OCI-LY7 (cell line): ENCODE data around the gene TMEM135. TPM values are rescaled to one million over a fixed set of nuclear protein-coding genes. Genes with fewer than 3 reads are reported as not detected.

Source experiments
- BruUV-seq: library from RNA; stranded (reverse); fragments of 400-500 nt; replicated peaks from 2 replicates; lab custom pipeline; 2021; lab: Mats Ljungman, UMichigan
- CTCF ChIA-PET: fragments of 300-600 bp; sonication (Branson Sonifier 250); formaldehyde crosslinking; loops from one replicate; lab custom pipeline; 2022; ENCODE audit warnings: antibody characterized with exemption; ENCODE audit not compliant: unreplicated experiment; lab: Charles Lee
- POLR2A ChIA-PET: fragments of 300-600 bp; sonication (Branson Sonifier 250); formaldehyde crosslinking; loops from one replicate; lab custom pipeline; 2022; ENCODE audit warnings: antibody characterized with exemption; lab: Charles Lee
- DNase-seq: peaks from one replicate; pipeline ENCODE4 v3.0.0-alpha.2; 2015; ENCODE audit warnings: low spot score
- H2AFZ ChIP-seq: fragments of 200-600 bp; sonication (generic), shearing (Covaris generic); 2 replicates; pipeline ENCODE4 v1.6.1; 2014; ENCODE audit warnings: mild to moderate bottlenecking, antibody characterized with exemption, low read length, moderate library complexity
- H3K27ac ChIP-seq: fragments of 200-600 bp; sonication (generic); 2 replicates; pipeline ENCODE4 v1.5.1; 2014; ENCODE audit warnings: mixed run types, low read depth, mild to moderate bottlenecking, moderate library complexity, low read length, inconsistent platforms; ENCODE audit not compliant: poor library complexity, severe bottlenecking
- H3K36me3 ChIP-seq: fragments of 200-600 bp; sonication (generic); 2 replicates; pipeline ENCODE4 v1.6.1; 2014; ENCODE audit warnings: mild to moderate bottlenecking, antibody characterized with exemption, low read length, moderate library complexity, mixed read lengths; ENCODE audit not compliant: insufficient read depth
- H3K4me1 ChIP-seq: fragments of 200-600 bp; sonication (generic); 2 replicates; pipeline ENCODE4 v1.5.1; 2014; ENCODE audit warnings: mild to moderate bottlenecking, low read length; ENCODE audit not compliant: insufficient read depth, poor library complexity, severe bottlenecking
- H3K4me2 ChIP-seq: fragments of 200-600 bp; sonication (generic); 2 replicates; pipeline ENCODE4 v1.6.1; 2014; ENCODE audit warnings: mild to moderate bottlenecking, low read length
- H3K4me3 ChIP-seq: fragments of 200-600 bp; sonication (generic); 2 replicates; pipeline ENCODE4 v1.5.1; 2014; ENCODE audit warnings: mild to moderate bottlenecking, low read depth, low read length; ENCODE audit not compliant: poor library complexity, severe bottlenecking
- H3K79me2 ChIP-seq: fragments of 200-600 bp; sonication (generic); 2 replicates; pipeline ENCODE4 v1.6.1; 2016; ENCODE audit warnings: low read depth, mild to moderate bottlenecking, low read length, moderate library complexity, mixed read lengths; ENCODE audit not compliant: insufficient read depth
- H3K9me2 ChIP-seq: fragments of 200-600 bp; sonication (generic); 2 replicates; pipeline ENCODE4 v1.6.1; 2016; ENCODE audit warnings: mild to moderate bottlenecking, low read length, mixed read lengths; ENCODE audit not compliant: insufficient read depth
- H3K9me3 ChIP-seq: fragments of 200-600 bp; sonication (generic); 2 replicates; pipeline ENCODE4 v1.6.1; 2014; ENCODE audit warnings: mild to moderate bottlenecking, mixed run types, low read length, mixed read lengths
- H4K20me1 ChIP-seq: fragments of 200-600 bp; sonication (generic); 2 replicates; pipeline ENCODE4 v1.6.1; 2014; ENCODE audit warnings: mild to moderate bottlenecking, antibody characterized with exemption, low read length, moderate library complexity, mixed read lengths; ENCODE audit not compliant: insufficient read depth
- EZH2phosphoT487 ChIP-seq: fragments of 200-600 bp; sonication (generic); IDR thresholded peaks from 2 replicates; pipeline ENCODE4 v1.6.1; 2018; ENCODE audit warnings: low read depth, borderline replicate concordance, mild to moderate bottlenecking, mixed run types, antibody characterized with exemption, low read length, moderate library complexity, mixed read lengths
- intact Hi-C: fragments of 100-400 bp; cut with micrococcal nuclease; formaldehyde crosslinking; loops from one replicate; pipeline ENCODE4 v1.10.0; 2022; ENCODE audit not compliant: unreplicated experiment
- total RNA-seq, 2 experiments: library from RNA; depleted of rRNA in 1 of 2; stranded (reverse); fragments of >200 nt in 1 of 2; shearing (Covaris generic) in 1 of 2; gene quantifications; 2 replicates each; pipeline ENCODE4 v1.2.3, GENCODE V29; 2014 to 2022
- TF ChIP-seq, protein P1 (sequence below): fragments of 200-600 bp; sonication (generic); conservative IDR thresholded peaks from 2 replicates; pipeline ENCODE4 v1.5.1; 2014; ENCODE audit warnings: mild to moderate bottlenecking, antibody characterized with exemption, low read length, moderate library complexity, mixed read lengths

The TMEM135 gene
- total RNA-seq, 2 experiments from 2014 or later, result 14.5 to 56.4 TPM

DNA sequence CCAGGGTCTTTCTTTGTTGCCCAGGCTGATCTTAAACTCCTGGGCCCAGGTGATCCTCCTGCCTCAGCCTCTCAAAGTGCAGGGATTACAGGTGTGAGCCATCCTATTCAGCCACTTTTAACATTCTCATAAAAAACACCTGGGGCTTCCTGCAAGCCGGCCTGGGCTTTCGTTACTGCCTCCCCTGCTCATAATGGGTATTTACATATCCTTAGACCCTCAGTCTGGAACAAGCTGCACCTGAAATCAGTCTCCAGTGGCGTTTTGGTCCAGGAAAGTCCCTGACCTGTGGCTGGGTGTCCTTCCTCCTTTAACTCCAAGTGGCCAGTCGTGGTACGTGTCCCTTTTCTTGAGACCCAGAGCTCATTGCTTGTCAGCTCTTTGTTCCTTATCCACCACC, 320.7 kb downstream of the TMEM135 start:
- ChIA-PET POLR2A (interaction anchor here (0.8 to 1.3 kb wide), 4 partner anchors 9 to 93 kb away, joined by 3 to 9 read pairs (median 4); no protein-coding TSS in a partner anchor), CTCF (interaction anchor here (0.7 kb wide), 1 partner anchor 60 kb away, joined by 3 read pairs; no protein-coding TSS in a partner anchor)
- BruUV-seq, result no TSS peak
- no peaks in the 10 kb centered on the region for H3K9me2 ChIP-seq
- intact Hi-C loops, result loop anchor here (5.0 kb wide), 1 partner anchor 979 kb away; the partner anchor contains the start of gene CTSC
- H4K20me1 ChIP-seq, result no peaks in the 10 kb centered on the region
- H2AFZ ChIP-seq, result peak overlapping the region; percentile 4; the same call in 1 of the 2 replicates
- peaks cover 19% of the 10 kb centered on the region for H3K36me3 ChIP-seq
- peaks cover 16% of the 10 kb centered on the region; the same call in 1 of the 2 replicates for H3K79me2 ChIP-seq
- H3K4me3 ChIP-seq, result peak overlapping the region; percentile 65
- peak; percentile 79 for DNase-seq
- peaks cover 96% of the 10 kb centered on the region for H3K4me1 ChIP-seq
- peak overlapping the region; percentile 78 for H3K4me2 ChIP-seq
- peak overlapping the region; percentile 92 for H3K27ac ChIP-seq
- TF ChIP-seq EZH2phosphoT487, result no peak
- TF ChIP-seq, protein P1, sequence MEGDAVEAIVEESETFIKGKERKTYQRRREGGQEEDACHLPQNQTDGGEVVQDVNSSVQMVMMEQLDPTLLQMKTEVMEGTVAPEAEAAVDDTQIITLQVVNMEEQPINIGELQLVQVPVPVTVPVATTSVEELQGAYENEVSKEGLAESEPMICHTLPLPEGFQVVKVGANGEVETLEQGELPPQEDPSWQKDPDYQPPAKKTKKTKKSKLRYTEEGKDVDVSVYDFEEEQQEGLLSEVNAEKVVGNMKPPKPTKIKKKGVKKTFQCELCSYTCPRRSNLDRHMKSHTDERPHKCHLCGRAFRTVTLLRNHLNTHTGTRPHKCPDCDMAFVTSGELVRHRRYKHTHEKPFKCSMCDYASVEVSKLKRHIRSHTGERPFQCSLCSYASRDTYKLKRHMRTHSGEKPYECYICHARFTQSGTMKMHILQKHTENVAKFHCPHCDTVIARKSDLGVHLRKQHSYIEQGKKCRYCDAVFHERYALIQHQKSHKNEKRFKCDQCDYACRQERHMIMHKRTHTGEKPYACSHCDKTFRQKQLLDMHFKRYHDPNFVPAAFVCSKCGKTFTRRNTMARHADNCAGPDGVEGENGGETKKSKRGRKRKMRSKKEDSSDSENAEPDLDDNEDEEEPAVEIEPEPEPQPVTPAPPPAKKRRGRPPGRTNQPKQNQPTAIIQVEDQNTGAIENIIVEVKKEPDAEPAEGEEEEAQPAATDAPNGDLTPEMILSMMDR, result 0 out of 2 replicates have a peak, but pooled peaks have one; percentile 32
- no peaks in the 10 kb centered on the region for H3K9me3 ChIP-seq

DNA sequence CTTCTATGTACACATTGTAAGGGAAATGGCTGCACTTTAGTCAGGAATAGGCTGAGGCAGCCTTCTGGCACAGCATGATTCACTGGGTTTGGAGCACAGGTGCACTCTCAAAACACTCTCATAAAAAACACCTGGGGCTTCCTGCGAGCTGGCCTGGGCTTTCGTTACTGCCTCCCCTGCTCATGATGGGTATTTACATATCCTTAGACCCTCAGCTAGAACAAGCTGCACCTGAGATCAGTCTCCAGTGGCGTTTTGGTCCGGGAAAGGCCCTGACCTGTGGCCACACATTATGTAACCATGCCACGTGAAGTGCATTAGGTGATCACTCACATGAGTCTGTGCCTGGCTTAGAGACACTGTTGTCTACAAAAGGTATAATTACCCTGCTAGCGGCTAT, 321.7 kb downstream of the TMEM135 start:
- Histone ChIP-seq H2AFZ (no peak overlapping the region; the same call in 1 of the 2 replicates), H3K9me2 (no peaks in the 10 kb centered on the region), H3K4me1 (peaks cover 95% of the 10 kb centered on the region), H3K79me2 (peaks cover 16% of the 10 kb centered on the region; the same call in 1 of the 2 replicates), H3K27ac (peak overlapping the region; percentile 92), H3K4me2 (peak overlapping the region; percentile 78), H3K36me3 (peaks cover 28% of the 10 kb centered on the region), H3K9me3 (no peaks in the 10 kb centered on the region), H4K20me1 (no peaks in the 10 kb centered on the region), H3K4me3 (peak overlapping the region; percentile 65)
- TF ChIP-seq EZH2phosphoT487, result no peak
- TF ChIP-seq, protein P1, result no peak
- DNase-seq, result peak; percentile 89
- no TSS peak for BruUV-seq
- ChIA-PET POLR2A (interaction anchor here (1.0 to 1.3 kb wide), 3 partner anchors 8 to 71 kb away, joined by 3 to 9 read pairs (median 4); no protein-coding TSS in a partner anchor), CTCF (interaction anchor here (0.5 to 1.6 kb wide), 3 partner anchors 59 to 77 kb away, joined by 3 to 6 read pairs (median 4); no protein-coding TSS in a partner anchor)
- intact Hi-C loops, result loop anchor here (1.0 to 5.0 kb wide), 3 partner anchors 95 to 978 kb away; partner anchors contain the start of gene CTSC

DNA sequence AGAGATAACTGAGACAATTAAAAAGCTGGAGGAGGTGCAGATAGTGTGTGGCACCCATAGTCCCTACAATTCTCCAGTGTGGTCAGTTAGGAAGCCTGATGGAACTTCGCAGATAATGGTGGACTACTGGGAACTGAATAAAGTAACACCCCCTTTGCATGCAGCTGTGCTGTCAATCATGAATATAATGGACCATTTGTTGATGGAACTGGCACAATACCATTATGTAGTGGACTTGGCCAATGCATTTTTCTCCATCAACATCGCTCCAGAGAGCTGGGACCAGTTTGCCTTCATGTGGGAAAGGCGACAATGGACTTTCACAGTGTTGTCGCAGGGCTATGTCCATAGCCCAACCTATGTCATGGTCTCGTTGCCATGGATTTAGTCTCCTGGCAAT, 324.2 kb downstream of the TMEM135 start:
- TF ChIP-seq, protein P1, result no peak
- TF ChIP-seq EZH2phosphoT487, result no peak
- Histone ChIP-seq H3K36me3 (peaks cover 53% of the 10 kb centered on the region), H3K9me3 (no peaks in the 10 kb centered on the region), H3K4me1 (peaks cover 74% of the 10 kb centered on the region), H3K27ac (no peak overlapping the region), H3K4me3 (no peak overlapping the region), H3K9me2 (no peaks in the 10 kb centered on the region), H4K20me1 (no peaks in the 10 kb centered on the region), H3K79me2 (peaks cover 16% of the 10 kb centered on the region; the same call in 1 of the 2 replicates), H2AFZ (no peak overlapping the region), H3K4me2 (peak overlapping the region; percentile 78)
- POLR2A ChIA-PET, result interaction anchor here (1.2 kb wide), 1 partner anchor 8 kb away, joined by 4 read pairs; no protein-coding TSS in a partner anchor
- intact Hi-C loops, result no loop called here
- BruUV-seq, result no TSS peak
- no peak for DNase-seq
- CTCF ChIA-PET, result no interaction called here
